Measurements from ENCODE around the gene TRABD2B.

Gene TRABD2B

DNA sequence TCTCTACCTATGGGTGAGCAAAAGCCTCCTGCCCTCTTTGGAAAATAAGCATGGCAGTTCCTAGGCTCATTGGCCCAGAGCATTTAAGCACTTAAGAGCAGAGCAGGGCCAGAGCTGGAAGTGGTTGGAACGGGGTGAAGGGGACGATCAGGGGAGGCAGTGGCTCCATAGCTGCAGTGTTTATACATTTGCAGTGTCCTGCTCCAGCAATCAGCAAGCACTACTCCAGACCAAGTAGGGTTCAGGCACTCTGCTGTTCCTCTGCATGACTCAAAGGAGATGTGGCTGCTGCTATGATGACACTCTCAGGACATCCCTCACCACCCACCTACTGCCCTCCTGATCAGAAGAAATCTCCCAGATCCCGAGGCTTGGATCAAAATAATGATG lies 55.0 kb downstream of the TRABD2B start:
- no peaks in the 10 kb centered on the region for H3K36me3 ChIP-seq (ENCODE audit: low read length)
- no peaks in the 10 kb centered on the region for H4K20me1 ChIP-seq (ENCODE audit: low read depth, low read length)
- H3K9ac ChIP-seq (ENCODE audit: low read length) = no peak overlapping the region
- H2AFZ ChIP-seq (ENCODE audit: low read depth, low read length, severe bottlenecking) = no peak overlapping the region
- H3K4me3 ChIP-seq (ENCODE audit: insufficient read depth, low read length, poor library complexity, severe bottlenecking) = no peak overlapping the region
- no peaks in the 10 kb centered on the region for H3K9me3 ChIP-seq (ENCODE audit: insufficient read depth, low read length)
- TF ChIP-seq EZH2phosphoT487 (conservative IDR thresholded peaks at IDR 0.05; ENCODE audit: low read length) = no peak
- TF ChIP-seq, protein P1, sequence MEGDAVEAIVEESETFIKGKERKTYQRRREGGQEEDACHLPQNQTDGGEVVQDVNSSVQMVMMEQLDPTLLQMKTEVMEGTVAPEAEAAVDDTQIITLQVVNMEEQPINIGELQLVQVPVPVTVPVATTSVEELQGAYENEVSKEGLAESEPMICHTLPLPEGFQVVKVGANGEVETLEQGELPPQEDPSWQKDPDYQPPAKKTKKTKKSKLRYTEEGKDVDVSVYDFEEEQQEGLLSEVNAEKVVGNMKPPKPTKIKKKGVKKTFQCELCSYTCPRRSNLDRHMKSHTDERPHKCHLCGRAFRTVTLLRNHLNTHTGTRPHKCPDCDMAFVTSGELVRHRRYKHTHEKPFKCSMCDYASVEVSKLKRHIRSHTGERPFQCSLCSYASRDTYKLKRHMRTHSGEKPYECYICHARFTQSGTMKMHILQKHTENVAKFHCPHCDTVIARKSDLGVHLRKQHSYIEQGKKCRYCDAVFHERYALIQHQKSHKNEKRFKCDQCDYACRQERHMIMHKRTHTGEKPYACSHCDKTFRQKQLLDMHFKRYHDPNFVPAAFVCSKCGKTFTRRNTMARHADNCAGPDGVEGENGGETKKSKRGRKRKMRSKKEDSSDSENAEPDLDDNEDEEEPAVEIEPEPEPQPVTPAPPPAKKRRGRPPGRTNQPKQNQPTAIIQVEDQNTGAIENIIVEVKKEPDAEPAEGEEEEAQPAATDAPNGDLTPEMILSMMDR (IDR thresholded peaks at IDR 0.05; ENCODE audit: insufficient read depth, low read length, poor library complexity, severe bottlenecking) = no peak
- no peaks in the 10 kb centered on the region for H3F3A ChIP-seq (ENCODE audit: insufficient read depth)
- no peaks in the 10 kb centered on the region for H3K27me3 ChIP-seq (ENCODE audit: low read length)
- H3K9me2 ChIP-seq (replicated peaks; ENCODE audit: insufficient read depth, low read length) = no peaks in the 10 kb centered on the region
- no peak overlapping the region for H3K27ac ChIP-seq (ENCODE audit: low read depth, low read length)
- no peak overlapping the region for H3K4me2 ChIP-seq (ENCODE audit: low read depth, low read length, poor library complexity, severe bottlenecking)
- no peaks in the 10 kb centered on the region for H3K79me2 ChIP-seq (ENCODE audit: insufficient read depth, low read length)

- Histone ChIP-seq H3K9me3 (ENCODE audit: insufficient read depth, low read length) (no peaks in the 10 kb centered on the region), H3K9ac (ENCODE audit: low read length) (no peak overlapping the region), H3K9me2 (replicated peaks; ENCODE audit: insufficient read depth, low read length) (no peaks in the 10 kb centered on the region), H3F3A (ENCODE audit: insufficient read depth) (no peaks in the 10 kb centered on the region), H4K20me1 (ENCODE audit: low read depth, low read length) (no peaks in the 10 kb centered on the region), H2AFZ (ENCODE audit: low read depth, low read length, severe bottlenecking) (no peak overlapping the region), H3K4me2 (ENCODE audit: low read depth, low read length, poor library complexity, severe bottlenecking) (no peak overlapping the region), H3K79me2 (ENCODE audit: insufficient read depth, low read length) (no peaks in the 10 kb centered on the region), H3K27ac (ENCODE audit: low read depth, low read length) (no peak overlapping the region), H3K27me3 (ENCODE audit: low read length) (no peaks in the 10 kb centered on the region), H3K4me3 (ENCODE audit: insufficient read depth, low read length, poor library complexity, severe bottlenecking) (no peak overlapping the region), H3K36me3 (ENCODE audit: low read length) (no peaks in the 10 kb centered on the region)
- TF ChIP-seq EZH2phosphoT487 (conservative IDR thresholded peaks at IDR 0.05; ENCODE audit: low read length) = no peak
- TF ChIP-seq, protein P1 (IDR thresholded peaks at IDR 0.05; ENCODE audit: insufficient read depth, low read length, poor library complexity, severe bottlenecking) = no peak
These were observed 55.5 kb downstream of the TRABD2B start for GRCh38 chr1:47941609-47942239.

DNA sequence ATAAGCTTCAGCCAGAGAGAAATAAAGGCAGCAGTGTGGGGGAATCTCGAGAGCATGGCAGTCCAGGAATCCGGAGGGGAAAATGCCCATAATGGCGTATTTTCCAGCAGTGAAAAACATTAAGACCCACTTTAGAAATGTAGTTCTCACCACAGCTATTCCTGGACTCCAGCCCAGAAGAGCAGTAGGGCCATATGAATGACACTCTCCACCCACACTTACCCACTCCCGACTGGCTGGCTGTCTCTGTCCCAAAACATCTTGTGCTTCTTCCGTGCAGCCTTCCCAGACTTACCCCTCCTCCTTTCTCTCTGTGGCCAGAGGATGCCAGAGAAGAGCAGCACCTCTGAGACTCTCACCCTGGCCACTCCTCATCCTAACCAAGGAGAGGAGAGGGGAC lies 56.4 kb downstream of the TRABD2B start:
- TF ChIP-seq, protein P1 (IDR thresholded peaks at IDR 0.05; ENCODE audit: insufficient read depth, low read length, poor library complexity, severe bottlenecking) = no peak
- no peak for TF ChIP-seq EZH2phosphoT487 (conservative IDR thresholded peaks at IDR 0.05; ENCODE audit: low read length)
- Histone ChIP-seq H3K27me3 (ENCODE audit: low read length) (no peaks in the 10 kb centered on the region), H3K9me2 (replicated peaks; ENCODE audit: insufficient read depth, low read length) (no peaks in the 10 kb centered on the region), H3K79me2 (ENCODE audit: insufficient read depth, low read length) (no peaks in the 10 kb centered on the region), H3K27ac (ENCODE audit: low read depth, low read length) (no peak overlapping the region), H4K20me1 (ENCODE audit: low read depth, low read length) (no peaks in the 10 kb centered on the region), H2AFZ (ENCODE audit: low read depth, low read length, severe bottlenecking) (no peak overlapping the region), H3K36me3 (ENCODE audit: low read length) (no peaks in the 10 kb centered on the region), H3K4me3 (ENCODE audit: insufficient read depth, low read length, poor library complexity, severe bottlenecking) (no peak overlapping the region), H3K9me3 (ENCODE audit: insufficient read depth, low read length) (no peaks in the 10 kb centered on the region), H3F3A (ENCODE audit: insufficient read depth) (no peaks in the 10 kb centered on the region), H3K9ac (ENCODE audit: low read length) (no peak overlapping the region), H3K4me2 (ENCODE audit: low read depth, low read length, poor library complexity, severe bottlenecking) (no peak overlapping the region)
